BE2C (cell line): Measurements from ENCODE around the gene SEMA3G.

Experiments used
- DNase-seq: peaks from one replicate; pipeline ENCODE4 v3.0.0-alpha.2; 2020
- H3K27me3 ChIP-seq: fragments of 250-450 bp; sonication (Bioruptor Pico); 2 replicates; pipeline ENCODE4 v1.5.1; 2020; ENCODE audit warnings: mild to moderate bottlenecking
- H3K36me3 ChIP-seq: fragments of 250-450 bp; sonication (Bioruptor Pico); 2 replicates; pipeline ENCODE4 v1.5.1; 2020; ENCODE audit warnings: mild to moderate bottlenecking
- H3K4me1 ChIP-seq: fragments of 250-450 bp; sonication (Bioruptor Pico); 2 replicates; pipeline ENCODE4 v1.5.1; 2020
- H3K4me3 ChIP-seq: 2 replicates; pipeline ENCODE4 v1.5.1; 2011; ENCODE audit warnings: low read depth, low read length
- H3K9me3 ChIP-seq: fragments of 250-450 bp; sonication (Bioruptor Pico); 2 replicates; pipeline ENCODE4 v1.5.1; 2020
- CTCF ChIP-seq: IDR thresholded peaks from 2 replicates; pipeline ENCODE4 v1.5.1; 2012; ENCODE audit warnings: mild to moderate bottlenecking, low read depth, low read length

The SEMA3G gene

GRCh38 chr3:52463416-52463815 is 18.5 kb upstream of the SEMA3G start:
- no peaks in the 10 kb centered on the region for H3K27me3 ChIP-seq
- TF ChIP-seq CTCF, result no peak
- H3K36me3 ChIP-seq, result peaks cover 8% of the 10 kb centered on the region
- no peaks in the 10 kb centered on the region for H3K4me1 ChIP-seq
- H3K4me3 ChIP-seq, result no peak overlapping the region
- no peaks in the 10 kb centered on the region for H3K9me3 ChIP-seq
- DNase-seq, result no peak

- no peak for TF ChIP-seq CTCF
- no peak for DNase-seq
- H3K4me3 ChIP-seq, result no peak overlapping the region
- H3K27me3 ChIP-seq, result no peaks in the 10 kb centered on the region
- H3K4me1 ChIP-seq, result no peaks in the 10 kb centered on the region
- no peaks in the 10 kb centered on the region for H3K9me3 ChIP-seq
- H3K36me3 ChIP-seq, result peaks cover 8% of the 10 kb centered on the region
Measured at GRCh38 chr3:52461874-52462273, 17.0 kb upstream of the SEMA3G start.

DNA sequence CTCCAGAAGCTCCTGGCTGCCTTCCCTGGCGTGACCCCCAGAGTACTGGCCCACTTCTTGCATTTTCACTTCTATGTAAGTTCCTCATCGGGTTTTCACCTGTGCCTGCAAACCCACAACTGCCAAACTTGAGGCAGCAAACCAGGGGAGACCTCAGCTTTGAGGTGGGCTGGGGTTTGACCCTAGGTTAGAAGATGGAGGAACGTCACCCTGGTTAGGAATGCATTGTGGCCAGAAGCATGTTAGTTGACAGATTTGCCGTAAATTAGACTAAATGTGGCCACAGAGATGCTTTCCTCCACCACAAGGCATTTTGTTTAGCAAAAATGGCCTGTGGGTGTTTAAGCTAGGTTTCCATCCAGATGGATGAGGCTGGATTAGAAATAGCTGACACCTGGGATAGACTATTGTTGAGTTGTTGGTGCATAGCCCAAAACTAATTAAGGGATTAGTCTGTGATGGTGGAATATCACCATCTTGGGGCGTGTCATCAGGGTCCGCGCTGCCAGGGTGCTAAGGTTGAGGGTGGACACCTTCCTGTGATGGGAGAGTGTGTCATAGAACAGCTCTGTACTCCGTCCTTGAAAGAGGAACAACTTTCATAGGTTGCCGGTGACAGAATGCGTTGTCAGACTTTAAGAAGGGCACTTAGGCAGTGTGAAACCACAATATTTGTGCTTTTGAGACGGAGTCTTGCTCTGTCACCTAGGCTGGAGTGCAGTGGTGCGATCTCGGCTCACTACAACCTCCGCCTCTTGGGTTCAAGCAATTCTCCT is 14.1 kb upstream of the SEMA3G start:
- TF ChIP-seq CTCF, result no peak
- no peaks in the 10 kb centered on the region for H3K4me1 ChIP-seq
- no peak overlapping the region for H3K4me3 ChIP-seq
- no peaks in the 10 kb centered on the region for H3K9me3 ChIP-seq
- no peaks in the 10 kb centered on the region for H3K27me3 ChIP-seq
- H3K36me3 ChIP-seq, result peaks cover 8% of the 10 kb centered on the region
- no peak for DNase-seq

DNA sequence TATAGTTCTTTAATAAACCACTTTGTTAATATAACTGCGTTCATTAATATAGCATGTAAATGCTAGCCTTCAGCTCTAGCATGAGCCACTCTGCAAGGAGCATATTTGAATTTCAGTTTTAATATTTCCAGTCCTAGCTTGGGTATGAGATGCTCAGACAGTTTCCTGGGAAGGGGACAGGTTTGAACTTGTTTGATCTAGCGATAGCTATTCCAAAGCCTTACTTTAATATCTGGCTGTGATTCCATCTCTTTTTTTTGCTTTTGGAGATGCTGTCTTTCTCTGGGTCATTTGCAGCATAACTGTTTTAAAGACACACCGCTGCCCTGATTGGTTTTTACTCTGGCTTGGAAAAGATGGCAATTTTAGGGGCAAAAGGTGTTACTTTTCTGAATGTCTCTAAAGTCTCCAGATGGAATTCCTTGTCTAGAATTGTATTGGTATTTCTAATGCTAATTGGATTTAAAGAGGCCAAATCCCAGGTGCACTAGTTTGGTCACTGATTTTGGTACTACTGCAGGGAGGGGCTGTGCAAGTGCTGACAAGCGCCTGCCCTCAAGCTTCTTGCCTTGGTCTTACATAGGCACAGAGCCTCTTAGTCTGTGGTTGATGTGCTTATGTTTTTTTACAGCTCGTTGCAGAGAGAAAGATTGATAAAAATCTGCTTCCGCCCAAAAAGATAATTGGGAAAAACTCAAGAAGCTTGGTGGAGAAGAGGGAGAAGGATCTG is 13.3 kb upstream of the SEMA3G start:
- no peak overlapping the region for H3K4me3 ChIP-seq
- H3K27me3 ChIP-seq, result no peaks in the 10 kb centered on the region
- H3K9me3 ChIP-seq, result no peaks in the 10 kb centered on the region
- H3K4me1 ChIP-seq, result no peaks in the 10 kb centered on the region
- no peak for TF ChIP-seq CTCF
- DNase-seq, result no peak
- H3K36me3 ChIP-seq, result peaks cover 8% of the 10 kb centered on the region

DNA sequence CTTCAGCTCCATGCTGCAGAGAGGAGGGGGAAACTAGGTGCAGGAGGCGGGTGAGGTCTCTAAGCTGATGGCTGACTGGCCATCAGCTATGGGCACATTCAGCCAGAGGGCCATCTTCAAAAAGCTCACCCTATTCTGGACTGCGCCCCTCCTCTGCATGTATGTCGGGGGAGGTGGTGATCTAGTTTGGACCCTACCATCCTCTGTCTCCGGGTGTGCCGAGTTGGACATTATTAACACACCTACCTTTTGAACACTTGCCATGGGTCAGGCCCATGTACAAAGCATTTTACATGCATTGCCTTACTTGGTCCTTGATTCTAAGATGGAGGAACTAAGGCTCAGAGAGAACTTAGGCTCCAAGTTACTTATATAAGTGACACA is 11.9 kb upstream of the SEMA3G start:
- Histone ChIP-seq H3K27me3 (no peaks in the 10 kb centered on the region), H3K4me1 (no peaks in the 10 kb centered on the region), H3K36me3 (peaks cover 8% of the 10 kb centered on the region), H3K4me3 (peak overlapping the region; percentile 71), H3K9me3 (no peaks in the 10 kb centered on the region)
- no peak for TF ChIP-seq CTCF
- no peak for DNase-seq
